HepG2 (cell line): ENCODE results near the gene BCAR3. TPM values are rescaled to one million over a fixed set of nuclear protein-coding genes. Genes with fewer than 3 reads are reported as not detected.

Source experiments
- CTCF ChIP-seq: sonication (generic); formaldehyde crosslinking; IDR thresholded peaks from 2 replicates; pipeline ENCODE4 v1.5.0; 2020; ENCODE audit warnings: mild to moderate bottlenecking, missing genetic modification reagents, moderate library complexity
- FOXK2 ChIP-seq: fragments of 450-650 bp; IDR thresholded peaks from 2 replicates; pipeline ENCODE4 v1.6.1; 2016
- FOXO4 ChIP-seq: sonication (generic); formaldehyde crosslinking; conservative IDR thresholded peaks from 2 replicates; pipeline ENCODE4 v1.8.1; 2023; ENCODE audit warnings: missing genetic modification reagents
- PAXIP1 ChIP-seq: sonication (generic); formaldehyde crosslinking; conservative IDR thresholded peaks from 2 replicates; pipeline ENCODE4 v1.4.0; 2020; ENCODE audit warnings: mild to moderate bottlenecking, missing genetic modification reagents, moderate library complexity
- RFX3 ChIP-seq: IDR thresholded peaks from 2 replicates; pipeline ENCODE4 v1.6.1; 2016; ENCODE audit warnings: missing biosample characterization, missing genetic modification reagents
- TP53 ChIP-seq: sonication (generic); formaldehyde crosslinking; conservative IDR thresholded peaks from 2 replicates; pipeline ENCODE4 v1.4.0; 2020; ENCODE audit warnings: missing genetic modification reagents
- WIZ ChIP-seq: sonication (generic); formaldehyde crosslinking; IDR thresholded peaks from 2 replicates; pipeline ENCODE4 v1.5.1; 2020; ENCODE audit warnings: mild to moderate bottlenecking, missing genetic modification reagents
- ZNF280D ChIP-seq: sonication (generic); formaldehyde crosslinking; IDR thresholded peaks from 2 replicates; pipeline ENCODE4 v1.5.1; 2020; ENCODE audit warnings: mild to moderate bottlenecking, missing genetic modification reagents
- ZNF350 ChIP-seq: sonication (generic); formaldehyde crosslinking; IDR thresholded peaks from 2 replicates; pipeline ENCODE4 v1.4.0; 2020; ENCODE audit warnings: mild to moderate bottlenecking, low read depth, missing genetic modification reagents, borderline replicate concordance
- ZNF501 ChIP-seq: sonication (generic); formaldehyde crosslinking; IDR thresholded peaks from 2 replicates; pipeline ENCODE4 v1.5.1; 2020; ENCODE audit warnings: mild to moderate bottlenecking, moderate library complexity, missing genetic modification reagents
- ZNF512 ChIP-seq: sonication (generic); formaldehyde crosslinking; IDR thresholded peaks from 2 replicates; pipeline ENCODE4 v1.4.0; 2020; ENCODE audit warnings: mild to moderate bottlenecking, missing genetic modification reagents
- ZNF577 ChIP-seq: sonication (generic); formaldehyde crosslinking; IDR thresholded peaks from 2 replicates; pipeline ENCODE4 v1.4.0; 2020; ENCODE audit warnings: mild to moderate bottlenecking, low read depth, missing genetic modification reagents, borderline replicate concordance
- ZNF597 ChIP-seq: sonication (generic); formaldehyde crosslinking; IDR thresholded peaks from 2 replicates; pipeline ENCODE4 v1.5.0; 2020; ENCODE audit warnings: missing genetic modification reagents
- ZNF780A ChIP-seq: sonication (generic); formaldehyde crosslinking; IDR thresholded peaks from 2 replicates; pipeline ENCODE4 v1.8.0; 2022; ENCODE audit warnings: mild to moderate bottlenecking, missing genetic modification reagents, moderate library complexity
- ZSCAN20 ChIP-seq: sonication (generic); formaldehyde crosslinking; IDR thresholded peaks from 2 replicates; pipeline ENCODE4 v1.4.0; 2020; ENCODE audit warnings: missing genetic modification reagents, mild to moderate bottlenecking, borderline replicate concordance
- polyA plus RNA-seq, 8 experiments: library from polyadenylated mRNA; depleted of rRNA in 3 of 8; stranded (reverse) in 7 of 8; unstranded in 1 of 8; fragments of >200 nt; fragmentation: Illumina TruSeq in 4 of 8; extraction: Trizol in 4 of 8; gene quantifications; 2 replicates each; pipeline versions ENCODE4 v1.2.1 to v1.2.3, GENCODE V29; 2011 to 2016; ENCODE audit warnings: low read depth in 4 of 8, missing spikeins in 1 of 8, mixed read lengths in 1 of 8; ENCODE audit not compliant: insufficient read depth in 1 of 8
- total RNA-seq, 5 experiments: library from RNA; depleted of rRNA; stranded (reverse); fragments of >200 nt; fragmentation: Illumina TruSeq; extraction: Trizol; gene quantifications; 2 replicates each; pipeline ENCODE4 v1.2.3, GENCODE V29; 2016; ENCODE audit warnings: low read depth in 1 of 5

Gene BCAR3
- total and polyA plus RNA-seq, 2 of the 13 experiments (the other 11 are each of a cell fraction or from before 2014, with no cell fraction given): 3.6 to 4.8 TPM

GRCh38 chr1:93681101-93681988, at the start of gene BCAR3 (continued):
- no peak for TF ChIP-seq ZNF512 (CRISPR knock-in tag)
- TF ChIP-seq ZNF350 (CRISPR knock-in tag): no peak
- no peak for TF ChIP-seq ZNF501 (CRISPR knock-in tag)
- TF ChIP-seq ZNF280D: no peak
- no peak for TF ChIP-seq ZNF577 (CRISPR knock-in tag)
- no peak for TF ChIP-seq RFX3 (CRISPR knock-in tag)
- TF ChIP-seq CTCF (CRISPR knock-in tag): peak; percentile 51
- TF ChIP-seq FOXK2: no peak
- no peak for TF ChIP-seq ZNF597
- TF ChIP-seq FOXO4: no peak
- no peak for TF ChIP-seq TP53 (CRISPR knock-in tag)
- TF ChIP-seq WIZ (CRISPR knock-in tag): no peak
- TF ChIP-seq ZSCAN20: no peak
- no peak for TF ChIP-seq ZNF780A (CRISPR knock-in tag)
- TF ChIP-seq PAXIP1 (CRISPR knock-in tag): no peak
